HFFc6 (cell line): ENCODE results near the gene C2orf92. TPM values are rescaled to one million over a fixed set of nuclear protein-coding genes. Genes with fewer than 3 reads are reported as not detected.
"Not testable (repeated sequence)": the region's sequence is repeated elsewhere in the genome, so short reads cannot be mapped to it uniquely, and the experiment has no call there.

Experiments used
- DNase-seq: peaks from one replicate; pipeline ENCODE4 v3.0.0-alpha.2; 2018
- H3K27ac Mint-ChIP-seq: 2 replicates; pipeline ENCODE4 v1.8.0; 2020; ENCODE audit warnings: mild to moderate bottlenecking, mixed read lengths
- H3K27me3 Mint-ChIP-seq: 2 replicates; pipeline ENCODE4 v1.8.0; 2021; ENCODE audit warnings: mild to moderate bottlenecking, moderate library complexity, mixed read lengths; ENCODE audit not compliant: insufficient read depth
- H3K36me3 Mint-ChIP-seq: 2 replicates; pipeline ENCODE4 v1.8.0; 2021; ENCODE audit warnings: low read depth, mixed read lengths
- H3K4me1 Mint-ChIP-seq: 2 replicates; pipeline ENCODE4 v1.8.0; 2020; ENCODE audit warnings: low read depth, mixed read lengths
- H3K4me3 Mint-ChIP-seq: 2 replicates; pipeline ENCODE4 v1.8.0; 2020; ENCODE audit warnings: mild to moderate bottlenecking, moderate library complexity, mixed read lengths
- H3K9me3 Mint-ChIP-seq: 2 replicates; pipeline ENCODE4 v1.8.0; 2020; ENCODE audit warnings: mild to moderate bottlenecking, mixed read lengths
- long read RNA-seq: library from polyadenylated mRNA; unstranded; transcript quantifications from one replicate; pipeline ENCODE4 v2.0.0, GENCODE V29; 2019
- total RNA-seq, 6 experiments: library from RNA; stranded (reverse); fragmentation: NEBNext Ultra II Directional; extraction: Animal tissue kit (Norgen Biotek cat#: 25700); gene quantifications; 2 replicates in 1 of 6; 3 replicates in 5 of 6; pipeline ENCODE4 v1.2.3, GENCODE V29; 2021
- TF ChIP-seq, protein P1 (sequence below): fragments of 200-600 bp; sonication (generic); IDR thresholded peaks from 2 replicates; pipeline ENCODE4 v1.5.0; 2021; ENCODE audit warnings: antibody characterized with exemption, mild to moderate bottlenecking

C2orf92 gene
- total RNA-seq, result 1 to 10 TPM in 4 of 6 experiments, under 1 TPM in 2; 0.88 to 2.6 (median 1.2) TPM
- long read RNA-seq, result 0 reads

GRCh38 chr2:97669448-97669847 is at the start of gene C2orf92:
Gene C2orf92, plus strand, starts transcription at chr2:97669713. Its CDS starts 76 bp downstream, at chr2:97669789.
- no peaks in the 10 kb centered on the region; the same call in 1 of the 2 replicates for H3K27me3 Mint-ChIP-seq
- no peak for DNase-seq
- H3K36me3 Mint-ChIP-seq, result no peaks in the 10 kb centered on the region
- peaks cover 14% of the 10 kb centered on the region for H3K4me1 Mint-ChIP-seq
- no peaks in the 10 kb centered on the region for H3K9me3 Mint-ChIP-seq
- TF ChIP-seq, protein P1, sequence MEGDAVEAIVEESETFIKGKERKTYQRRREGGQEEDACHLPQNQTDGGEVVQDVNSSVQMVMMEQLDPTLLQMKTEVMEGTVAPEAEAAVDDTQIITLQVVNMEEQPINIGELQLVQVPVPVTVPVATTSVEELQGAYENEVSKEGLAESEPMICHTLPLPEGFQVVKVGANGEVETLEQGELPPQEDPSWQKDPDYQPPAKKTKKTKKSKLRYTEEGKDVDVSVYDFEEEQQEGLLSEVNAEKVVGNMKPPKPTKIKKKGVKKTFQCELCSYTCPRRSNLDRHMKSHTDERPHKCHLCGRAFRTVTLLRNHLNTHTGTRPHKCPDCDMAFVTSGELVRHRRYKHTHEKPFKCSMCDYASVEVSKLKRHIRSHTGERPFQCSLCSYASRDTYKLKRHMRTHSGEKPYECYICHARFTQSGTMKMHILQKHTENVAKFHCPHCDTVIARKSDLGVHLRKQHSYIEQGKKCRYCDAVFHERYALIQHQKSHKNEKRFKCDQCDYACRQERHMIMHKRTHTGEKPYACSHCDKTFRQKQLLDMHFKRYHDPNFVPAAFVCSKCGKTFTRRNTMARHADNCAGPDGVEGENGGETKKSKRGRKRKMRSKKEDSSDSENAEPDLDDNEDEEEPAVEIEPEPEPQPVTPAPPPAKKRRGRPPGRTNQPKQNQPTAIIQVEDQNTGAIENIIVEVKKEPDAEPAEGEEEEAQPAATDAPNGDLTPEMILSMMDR, result no peak
- no peak within 1 kb of the TSS for H3K27ac Mint-ChIP-seq
- H3K4me3 Mint-ChIP-seq, result no peak within 1 kb of the TSS

DNA sequence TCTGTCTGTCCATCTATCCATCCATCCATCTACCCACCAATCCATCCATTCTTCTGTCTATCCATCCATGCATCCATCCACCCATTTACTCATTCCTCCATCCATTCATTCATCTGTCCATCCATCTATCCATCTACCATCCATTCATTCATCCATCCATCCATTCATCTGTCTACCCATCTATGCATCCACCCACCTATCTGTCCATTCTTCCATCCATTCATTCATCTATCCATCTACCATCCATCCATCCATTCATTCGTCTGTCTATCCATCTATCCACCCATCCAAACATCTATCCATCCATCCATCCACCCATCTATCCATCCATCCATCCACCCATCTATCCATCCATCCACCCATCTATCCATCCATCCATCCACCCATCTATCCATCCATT is 49.0 kb upstream of the C2orf92 start:
- H3K36me3 Mint-ChIP-seq, H3K4me1 Mint-ChIP-seq, H3K27me3 Mint-ChIP-seq, H3K4me3 Mint-ChIP-seq, H3K9me3 Mint-ChIP-seq, H3K27ac Mint-ChIP-seq, DNase-seq: not testable (repeated sequence)

GRCh38 chr2:97622976-97623375 is 46.5 kb upstream of the C2orf92 start:
- H3K4me3 Mint-ChIP-seq, H3K27ac Mint-ChIP-seq, H3K4me1 Mint-ChIP-seq, H3K36me3 Mint-ChIP-seq, DNase-seq, H3K9me3 Mint-ChIP-seq: not testable (repeated sequence)
- H3K27me3 Mint-ChIP-seq, result peaks cover 16% of the 10 kb centered on the region

DNA sequence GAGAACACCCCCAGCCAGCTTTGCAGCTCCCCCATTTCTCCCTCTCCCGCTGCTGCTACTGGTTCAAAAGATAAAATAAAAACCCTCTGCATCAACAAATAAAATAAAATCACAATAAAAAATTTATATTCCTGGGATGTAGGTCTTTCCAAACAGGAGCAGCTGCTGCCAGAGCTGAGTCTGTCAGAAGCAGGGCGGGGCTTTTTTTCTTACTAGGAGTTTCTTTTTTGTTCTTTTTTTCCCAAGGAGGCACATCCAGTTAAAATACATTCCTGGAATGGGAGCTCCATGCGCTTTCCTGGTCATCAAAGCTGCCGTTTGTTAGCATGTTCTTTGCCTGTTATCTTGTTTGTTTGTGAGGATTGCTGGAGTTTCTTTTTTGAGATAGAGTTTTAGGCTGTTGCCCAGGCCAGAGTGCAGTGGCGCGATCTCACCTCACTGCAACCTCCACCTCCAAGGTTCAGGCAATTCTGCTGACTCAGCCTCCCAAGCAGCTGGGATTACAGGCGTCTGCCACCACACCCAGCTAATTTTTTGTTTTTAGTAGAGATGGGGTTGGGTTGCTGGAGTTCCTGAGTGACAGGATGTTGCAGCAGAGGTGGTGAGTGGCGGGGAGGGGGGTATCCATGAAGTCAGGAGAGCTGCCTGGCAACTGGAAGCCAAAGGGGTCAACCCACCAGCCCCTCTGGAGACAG is 44.0 kb upstream of the C2orf92 start:
- not testable (repeated sequence) for H3K36me3 Mint-ChIP-seq, H3K4me3 Mint-ChIP-seq, DNase-seq, H3K4me1 Mint-ChIP-seq, H3K9me3 Mint-ChIP-seq, H3K27ac Mint-ChIP-seq
- H3K27me3 Mint-ChIP-seq, result peaks cover 20% of the 10 kb centered on the region

- not testable (repeated sequence) for H3K36me3 Mint-ChIP-seq, H3K27ac Mint-ChIP-seq, H3K4me1 Mint-ChIP-seq, H3K9me3 Mint-ChIP-seq, H3K4me3 Mint-ChIP-seq, DNase-seq
- peaks cover 20% of the 10 kb centered on the region for H3K27me3 Mint-ChIP-seq
These were observed 43.5 kb upstream of the C2orf92 start for GRCh38 chr2:97626049-97626430.

DNA sequence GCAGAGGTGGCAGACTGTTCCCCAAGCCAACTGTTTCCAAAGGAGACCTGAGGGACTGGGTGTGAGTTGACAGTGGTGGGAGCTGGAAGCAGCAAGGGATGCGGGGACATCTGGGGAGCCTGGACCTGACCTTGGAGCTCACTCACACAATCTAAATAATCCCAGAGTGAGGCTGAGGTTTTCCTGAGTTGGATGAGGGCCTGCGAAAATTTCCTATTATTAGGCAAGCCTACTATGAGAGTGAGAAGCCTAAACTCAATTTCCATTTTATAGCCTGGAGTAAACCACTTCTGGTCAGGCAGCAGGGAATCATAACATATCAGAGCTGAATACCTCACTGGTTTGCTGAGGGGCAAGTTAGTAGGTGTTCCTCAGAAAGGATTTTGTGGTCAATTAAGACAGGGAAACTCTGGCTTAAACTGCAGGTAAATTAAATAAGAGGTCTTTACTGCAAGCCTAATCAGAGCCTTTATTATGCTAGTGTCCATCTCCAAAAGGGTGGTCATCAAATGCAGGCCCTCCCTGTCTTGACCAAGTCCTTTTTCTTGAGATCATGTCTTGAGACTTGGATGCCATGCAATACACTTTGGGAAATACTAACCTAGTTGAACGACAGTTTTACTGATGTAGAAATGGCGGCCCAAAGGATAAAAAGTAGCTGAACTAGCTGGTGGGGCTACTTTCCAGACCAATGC is 25.3 kb upstream of the C2orf92 start:
- peaks cover 6% of the 10 kb centered on the region for H3K27me3 Mint-ChIP-seq
- no peaks in the 10 kb centered on the region for H3K9me3 Mint-ChIP-seq
- TF ChIP-seq, protein P1, result no peak
- peaks cover 18% of the 10 kb centered on the region for H3K36me3 Mint-ChIP-seq
- H3K4me1 Mint-ChIP-seq, result peaks cover 19% of the 10 kb centered on the region
- no peak overlapping the region for H3K27ac Mint-ChIP-seq
- DNase-seq, result no peak
- no peak overlapping the region for H3K4me3 Mint-ChIP-seq

GRCh38 chr2:97645112-97645694 is 24.3 kb upstream of the C2orf92 start:
- H3K4me3 Mint-ChIP-seq, result peak overlapping the region; percentile 91
- peak overlapping the region; percentile 90 for H3K27ac Mint-ChIP-seq
- DNase-seq, result no peak
- H3K9me3 Mint-ChIP-seq, result no peaks in the 10 kb centered on the region
- peaks cover 1% of the 10 kb centered on the region; the same call in 1 of the 2 replicates for H3K27me3 Mint-ChIP-seq
- peaks cover 25% of the 10 kb centered on the region for H3K36me3 Mint-ChIP-seq
- TF ChIP-seq, protein P1, result no peak
- peaks cover 19% of the 10 kb centered on the region for H3K4me1 Mint-ChIP-seq
